ENCODE measurements around the gene P2RX7.
"Not testable (repeated sequence)": the region's sequence is repeated elsewhere in the genome, so short reads cannot be mapped to it uniquely, and the experiment has no call there.

P2RX7 gene

GRCh38 chr12:121203482-121203881, 70.8 kb downstream of the P2RX7 start:
- no peak for DNase-seq (ENCODE audit: low read depth, low spot score)

- no peak for DNase-seq (ENCODE audit: low read depth, low spot score)
These were observed 72.8 kb downstream of the P2RX7 start for GRCh38 chr12:121205491-121205890.

GRCh38 chr12:121208571-121208970, 75.9 kb downstream of the P2RX7 start:
- not testable (repeated sequence) for DNase-seq (ENCODE audit: low read depth, low spot score)

- no peak for DNase-seq (ENCODE audit: low read depth, low spot score)
These were observed 76.5 kb downstream of the P2RX7 start for GRCh38 chr12:121209221-121209620.

- peak; percentile 89 for DNase-seq (ENCODE audit: low read depth, low spot score)
These were observed 77.2 kb downstream of the P2RX7 start, which contains the start of gene P2RX4 for GRCh38 chr12:121209624-121210572. Gene P2RX4 (plus strand): TSS chr12:121210129. CDS start chr12:121210165, 36 bp downstream.

- DNase-seq (ENCODE audit: low read depth, low spot score), result no peak
These were observed 80.2 kb downstream of the P2RX7 start for GRCh38 chr12:121212875-121213274.

- no peak for DNase-seq (ENCODE audit: low read depth, low spot score)
These were observed 81.6 kb downstream of the P2RX7 start for GRCh38 chr12:121214166-121214777.

GRCh38 chr12:121214855-121215745, 82.4 kb downstream of the P2RX7 start:
- no peak for DNase-seq (ENCODE audit: low read depth, low spot score)

- no peak for DNase-seq (ENCODE audit: low read depth, low spot score)
These were observed 83.4 kb downstream of the P2RX7 start for GRCh38 chr12:121216102-121216501.

- DNase-seq (ENCODE audit: low read depth, low spot score), result no peak
These were observed 84.4 kb downstream of the P2RX7 start for GRCh38 chr12:121217063-121217462.

- no peak for DNase-seq (ENCODE audit: low read depth, low spot score)
These were observed 85.1 kb downstream of the P2RX7 start for GRCh38 chr12:121217761-121218160.

GRCh38 chr12:121218588-121219352, 86.1 kb downstream of the P2RX7 start:
- DNase-seq (ENCODE audit: low read depth, low spot score), result no peak

GRCh38 chr12:121219353-121219986, 86.8 kb downstream of the P2RX7 start:
- DNase-seq (ENCODE audit: low read depth, low spot score), result no peak

GRCh38 chr12:121222847-121223246, 90.2 kb downstream of the P2RX7 start:
- no peak for DNase-seq (ENCODE audit: low read depth, low spot score)

GRCh38 chr12:121223292-121224285, 90.9 kb downstream of the P2RX7 start:
- DNase-seq (ENCODE audit: low read depth, low spot score), result peak; percentile 45

- DNase-seq (ENCODE audit: low read depth, low spot score), result no peak
These were observed 91.9 kb downstream of the P2RX7 start for GRCh38 chr12:121224591-121224990.

GRCh38 chr12:121226399-121226798, 93.7 kb downstream of the P2RX7 start:
- DNase-seq (ENCODE audit: low read depth, low spot score), result no peak

- not testable (repeated sequence) for DNase-seq (ENCODE audit: low read depth, low spot score)
These were observed 94.2 kb downstream of the P2RX7 start for GRCh38 chr12:121226871-121227270.

- DNase-seq (ENCODE audit: low read depth, low spot score), result peak; percentile 98
These were observed 94.6 kb downstream of the P2RX7 start for GRCh38 chr12:121227294-121227693.
